Body of pancreas (tissue), 4 donors: ENCODE measurements around the gene MORC2. TPM values are rescaled to one million over a fixed set of nuclear protein-coding genes. Genes with fewer than 3 reads are reported as not detected.

Experiments
- ATAC-seq: fragments of 150-250 bp; one replicate; pipeline ENCODE4 v1.9.1; 2016
- DNase-seq, 4 donors: peaks; one replicate each; pipeline ENCODE4 v3.0.0-alpha.2; 2019
- H3K27ac ChIP-seq, 4 donors: fragments of 200-600 bp; sonication (generic); 1 replicate in 3 of 4; 2 replicates in 1 of 4; pipeline versions ENCODE4 v1.5.1 to v1.6.1; 2016 to 2019; ENCODE audit warnings: mild to moderate bottlenecking in 1 of 4, mixed read lengths in 1 of 4, moderate library complexity in 1 of 4
- H3K27me3 ChIP-seq, 2 donors: fragments of 200-600 bp; sonication (generic); one replicate each; pipeline ENCODE4 v1.6.0; 2016; ENCODE audit warnings: mild to moderate bottlenecking in 1 of 2
- H3K36me3 ChIP-seq, 2 donors: fragments of 200-600 bp; sonication (generic); replicated peaks in 1 of 2; 2 replicates each; pipeline ENCODE4 v1.5.1; 2016; ENCODE audit warnings: low read depth in 2 of 2; ENCODE audit not compliant: insufficient read depth in 1 of 2
- H3K4me1 ChIP-seq: fragments of 200-600 bp; sonication (generic); one replicate; pipeline ENCODE4 v1.6.0; 2016
- H3K4me3 ChIP-seq, 2 donors: fragments of 200-600 bp; sonication (generic); 1 replicate in 1 of 2; 2 replicates in 1 of 2; pipeline ENCODE4 v1.5.1; 2016 to 2019
- H3K9me3 ChIP-seq, 3 donors: fragments of 200-600 bp; sonication (generic); 1 replicate in 2 of 3; 2 replicates in 1 of 3; pipeline ENCODE4 v1.5.1; 2016
- POLR2A ChIP-seq, 3 donors: fragments of 450-650 bp; IDR thresholded peaks; one replicate each; pipeline ENCODE4 v1.6.1; 2016; ENCODE audit warnings: antibody characterized with exemption in 3 of 3, mild to moderate bottlenecking in 2 of 3
- WGBS, 2 donors: methylation state at CpG; one replicate each; pipeline ENCODE4 v1.1.5; 2017; 5-methylcytosine and 5-hydroxymethylcytosine counted together
- intact Hi-C: fragments of 100-400 bp; cut with DNase I; formaldehyde crosslinking; loops from one replicate; pipeline ENCODE4 v1.15.1; 2023
- total RNA-seq, 2 donors: library from RNA; depleted of rRNA; stranded (reverse); fragments of >200 nt; gene quantifications; one replicate each; pipeline ENCODE4 v1.1.0, GENCODE V29; 2016
- TF ChIP-seq, protein P1 (sequence below), 7 experiments: fragments of 450-650 bp in 4 of 7; fragments of 200-600 bp in 3 of 7; sonication (generic) in 3 of 7; IDR thresholded peaks; one replicate each; pipeline ENCODE4 v1.5.1; 2016 to 2019; ENCODE audit warnings: antibody characterized with exemption in 7 of 7

The MORC2 gene
- total RNA-seq, 2 donors from 2014 or later, result 9.1 to 13.5 TPM

DNA sequence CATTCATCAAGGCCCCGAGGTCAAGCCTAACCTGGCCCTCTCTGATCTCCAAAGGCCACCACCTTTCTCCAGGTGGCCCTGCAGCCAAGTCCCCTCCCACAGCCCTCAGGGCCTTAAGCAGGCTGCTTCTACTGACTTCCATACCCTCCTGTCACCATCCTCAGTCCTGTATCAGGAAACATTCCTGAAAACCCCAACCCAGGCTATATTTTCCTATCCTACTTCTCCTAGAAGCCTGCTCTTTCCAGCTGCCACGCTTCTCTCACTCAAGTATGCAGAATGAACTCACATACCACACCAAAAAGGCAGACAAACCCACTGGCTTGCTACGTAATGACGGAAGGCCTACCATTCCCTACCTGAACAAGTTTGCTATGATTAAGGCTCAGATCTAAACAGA is 23.6 kb downstream of the MORC2 start:
- Histone ChIP-seq H3K9me3 (no peaks in the 10 kb centered on the region), H3K4me1 (no peaks in the 10 kb centered on the region), H3K27me3 (no peaks in the 10 kb centered on the region), H3K36me3 (peaks cover 11 to 51% of the 10 kb centered on the region in 2 donors), H3K27ac (no peak overlapping the region), H3K4me3 (no peak overlapping the region)
- no peak for DNase-seq
- WGBS, 2 donors, result 92 to 95% methylated on average over 4 of the region's 4 CpGs
- no peak for ATAC-seq
- TF ChIP-seq POLR2A (IDR thresholded peaks at IDR 0.05), result no peak
- TF ChIP-seq, protein P1, sequence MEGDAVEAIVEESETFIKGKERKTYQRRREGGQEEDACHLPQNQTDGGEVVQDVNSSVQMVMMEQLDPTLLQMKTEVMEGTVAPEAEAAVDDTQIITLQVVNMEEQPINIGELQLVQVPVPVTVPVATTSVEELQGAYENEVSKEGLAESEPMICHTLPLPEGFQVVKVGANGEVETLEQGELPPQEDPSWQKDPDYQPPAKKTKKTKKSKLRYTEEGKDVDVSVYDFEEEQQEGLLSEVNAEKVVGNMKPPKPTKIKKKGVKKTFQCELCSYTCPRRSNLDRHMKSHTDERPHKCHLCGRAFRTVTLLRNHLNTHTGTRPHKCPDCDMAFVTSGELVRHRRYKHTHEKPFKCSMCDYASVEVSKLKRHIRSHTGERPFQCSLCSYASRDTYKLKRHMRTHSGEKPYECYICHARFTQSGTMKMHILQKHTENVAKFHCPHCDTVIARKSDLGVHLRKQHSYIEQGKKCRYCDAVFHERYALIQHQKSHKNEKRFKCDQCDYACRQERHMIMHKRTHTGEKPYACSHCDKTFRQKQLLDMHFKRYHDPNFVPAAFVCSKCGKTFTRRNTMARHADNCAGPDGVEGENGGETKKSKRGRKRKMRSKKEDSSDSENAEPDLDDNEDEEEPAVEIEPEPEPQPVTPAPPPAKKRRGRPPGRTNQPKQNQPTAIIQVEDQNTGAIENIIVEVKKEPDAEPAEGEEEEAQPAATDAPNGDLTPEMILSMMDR (IDR thresholded peaks at IDR 0.05), result no peak
- intact Hi-C loops, result loop anchor here (5.0 to 10.0 kb wide), 2 partner anchors 142 to 200 kb away; partner anchors contain the start of gene PLA2G3

DNA sequence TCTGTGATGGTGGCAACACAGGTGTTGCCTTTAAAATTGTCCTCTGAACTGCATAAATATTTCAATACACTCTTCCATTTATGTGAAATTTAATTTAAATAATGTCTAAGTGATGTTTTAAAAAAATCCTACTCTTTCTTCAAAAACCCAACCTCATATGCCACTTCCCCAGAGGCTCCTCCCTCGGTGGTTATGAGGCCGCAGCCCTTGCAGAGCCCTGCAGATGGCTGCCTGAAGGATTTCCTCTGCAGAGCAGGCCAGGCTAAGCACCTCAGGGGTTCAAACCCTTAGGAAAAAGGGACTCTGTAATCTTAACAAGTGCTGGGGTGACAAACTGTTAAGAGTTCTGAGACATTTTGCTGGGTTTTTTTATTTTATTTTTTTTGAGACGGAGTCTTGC is 25.2 kb downstream of the MORC2 start:
- WGBS, 2 donors, result 70 to 89% methylated on average over 3 of the region's 3 CpGs
- DNase-seq (no peak), ATAC-seq (no peak)
- intact Hi-C loops, result loop anchor here (5.0 to 10.0 kb wide), 2 partner anchors 144 to 201 kb away; partner anchors contain the start of gene PLA2G3
- no peaks in the 10 kb centered on the region for H3K4me1 ChIP-seq
- H3K4me3 ChIP-seq, result no peak overlapping the region
- H3K9me3 ChIP-seq, result no peaks in the 10 kb centered on the region
- peaks cover 11 to 53% of the 10 kb centered on the region in 2 donors for H3K36me3 ChIP-seq
- H3K27me3 ChIP-seq, result no peaks in the 10 kb centered on the region
- no peak for TF ChIP-seq POLR2A (IDR thresholded peaks at IDR 0.05)
- TF ChIP-seq, protein P1 (IDR thresholded peaks at IDR 0.05), result no peak
- H3K27ac ChIP-seq, result no peak overlapping the region

DNA sequence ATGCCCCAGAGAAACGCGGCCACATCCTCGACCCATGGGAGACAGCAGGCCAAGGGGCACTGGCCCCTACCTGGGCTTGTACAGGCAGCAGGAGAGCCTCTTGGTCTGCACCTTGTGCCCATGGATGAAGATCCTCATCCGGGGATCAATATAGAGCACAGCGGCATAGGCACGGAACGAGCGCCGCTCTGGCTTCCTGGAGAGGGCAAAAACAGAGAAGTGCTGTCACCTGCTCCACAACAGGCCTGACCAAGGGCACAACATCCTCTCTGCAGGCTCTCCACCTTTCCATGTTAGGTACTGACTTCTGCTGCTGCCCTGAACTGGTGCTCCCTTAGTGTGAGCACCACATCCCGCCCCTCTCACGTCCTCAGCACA is 27.2 kb downstream of the MORC2 start:
- no peak for ATAC-seq
- intact Hi-C loops, result loop anchor here (5.0 to 10.0 kb wide), 2 partner anchors 146 to 203 kb away; partner anchors contain the start of gene PLA2G3
- H3K27ac ChIP-seq, result no peak overlapping the region
- peaks cover 11 to 66% of the 10 kb centered on the region in 2 donors for H3K36me3 ChIP-seq
- 94 to 100% methylated on average over 3 to 7 of the region's 11 CpGs for WGBS, 2 donors
- H3K4me3 ChIP-seq, result no peak overlapping the region
- H3K9me3 ChIP-seq, result no peaks in the 10 kb centered on the region
- no peaks in the 10 kb centered on the region for H3K27me3 ChIP-seq
- no peaks in the 10 kb centered on the region for H3K4me1 ChIP-seq
- TF ChIP-seq POLR2A (IDR thresholded peaks at IDR 0.05), result no peak
- TF ChIP-seq, protein P1 (IDR thresholded peaks at IDR 0.05), result no peak
- no peak for DNase-seq

DNA sequence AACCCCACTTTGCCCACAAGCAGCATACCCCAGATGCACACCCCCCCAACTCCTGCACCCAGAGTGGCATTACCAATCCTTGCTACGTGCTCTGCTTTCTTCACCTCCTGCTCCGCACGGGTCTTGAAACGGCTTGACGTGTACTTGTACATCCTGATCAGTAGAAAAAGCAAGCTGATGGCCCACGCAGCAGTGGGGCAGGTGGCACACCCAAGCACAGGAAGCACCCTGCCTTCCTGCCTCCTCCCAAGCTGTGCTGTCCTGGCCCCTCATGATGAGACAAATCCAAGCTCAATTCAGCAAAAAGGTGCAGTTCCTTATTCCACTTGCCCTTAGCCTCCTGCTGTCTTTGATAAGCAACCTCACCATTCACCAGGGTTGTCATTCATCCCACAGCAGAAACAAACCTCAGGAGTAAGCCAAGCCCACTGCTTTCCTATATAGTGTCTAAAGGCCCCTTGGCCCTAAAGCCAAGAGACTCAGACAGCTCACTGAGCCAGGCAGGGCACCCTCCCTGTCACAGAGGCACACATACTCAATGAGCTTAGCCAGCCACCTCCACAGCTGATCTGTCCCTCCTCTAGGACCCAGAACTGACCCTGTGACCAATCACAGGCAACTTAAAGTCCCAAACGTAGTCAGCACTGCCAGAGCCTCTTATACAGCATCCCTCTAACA is 27.8 kb downstream of the MORC2 start:
- 81 to 93% methylated on average over 4 to 7 of the region's 7 CpGs for WGBS, 2 donors
- Histone ChIP-seq H3K4me1 (no peaks in the 10 kb centered on the region), H3K27ac (no peak overlapping the region), H3K27me3 (no peaks in the 10 kb centered on the region), H3K36me3 (peaks cover 6 to 66% of the 10 kb centered on the region in 2 donors), H3K4me3 (no peak overlapping the region), H3K9me3 (no peaks in the 10 kb centered on the region)
- no peak for TF ChIP-seq POLR2A (IDR thresholded peaks at IDR 0.05)
- TF ChIP-seq, protein P1 (IDR thresholded peaks at IDR 0.05), result no peak
- no peak for DNase-seq
- intact Hi-C loops, result loop anchor here (5.0 to 10.0 kb wide), 2 partner anchors 146 to 204 kb away; partner anchors contain the start of gene PLA2G3
- no peak for ATAC-seq

DNA sequence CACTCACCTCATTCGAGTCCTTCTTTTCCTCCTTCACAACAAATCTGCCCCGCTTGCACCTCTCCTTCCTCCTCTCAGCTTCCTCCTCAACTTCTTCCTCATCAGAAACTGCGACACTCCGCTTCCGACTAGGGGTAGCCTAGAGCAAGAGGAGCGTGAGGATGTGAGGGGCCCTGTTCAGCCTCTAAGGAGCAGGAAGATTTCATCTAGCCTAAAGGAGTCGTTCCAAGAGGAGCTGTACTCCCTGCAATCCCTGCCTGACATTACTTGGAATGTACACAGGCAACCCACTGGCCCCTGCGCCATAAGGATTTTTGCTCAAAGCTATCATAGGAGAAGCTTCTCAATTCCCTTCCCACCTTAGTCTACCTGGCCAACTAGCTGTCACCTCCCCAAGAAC is 34.5 kb downstream of the MORC2 start:
- intact Hi-C loops, result no loop called here
- Histone ChIP-seq H3K27me3 (no peaks in the 10 kb centered on the region), H3K4me3 (no peak overlapping the region), H3K27ac (no peak overlapping the region), H3K36me3 (peaks cover 21 to 66% of the 10 kb centered on the region in 2 donors), H3K9me3 (no peaks in the 10 kb centered on the region), H3K4me1 (no peaks in the 10 kb centered on the region)
- ATAC-seq (no peak), DNase-seq (no peak)
- no peak for TF ChIP-seq POLR2A (IDR thresholded peaks at IDR 0.05)
- TF ChIP-seq, protein P1 (IDR thresholded peaks at IDR 0.05), result no peak
- WGBS, 2 donors, result 90 to 98% methylated on average over 8 of the region's 8 CpGs
